ENCODE results near the gene EVA1C. TPM values are rescaled to one million over a fixed set of nuclear protein-coding genes. Genes with fewer than 3 reads are reported as not detected.
A peak's percentile ranks its signal among the peaks of the same experiment; 100 is the strongest.

EVA1C gene
- total RNA-seq, 1 donor from 2014 or later: 2.1 TPM

DNA sequence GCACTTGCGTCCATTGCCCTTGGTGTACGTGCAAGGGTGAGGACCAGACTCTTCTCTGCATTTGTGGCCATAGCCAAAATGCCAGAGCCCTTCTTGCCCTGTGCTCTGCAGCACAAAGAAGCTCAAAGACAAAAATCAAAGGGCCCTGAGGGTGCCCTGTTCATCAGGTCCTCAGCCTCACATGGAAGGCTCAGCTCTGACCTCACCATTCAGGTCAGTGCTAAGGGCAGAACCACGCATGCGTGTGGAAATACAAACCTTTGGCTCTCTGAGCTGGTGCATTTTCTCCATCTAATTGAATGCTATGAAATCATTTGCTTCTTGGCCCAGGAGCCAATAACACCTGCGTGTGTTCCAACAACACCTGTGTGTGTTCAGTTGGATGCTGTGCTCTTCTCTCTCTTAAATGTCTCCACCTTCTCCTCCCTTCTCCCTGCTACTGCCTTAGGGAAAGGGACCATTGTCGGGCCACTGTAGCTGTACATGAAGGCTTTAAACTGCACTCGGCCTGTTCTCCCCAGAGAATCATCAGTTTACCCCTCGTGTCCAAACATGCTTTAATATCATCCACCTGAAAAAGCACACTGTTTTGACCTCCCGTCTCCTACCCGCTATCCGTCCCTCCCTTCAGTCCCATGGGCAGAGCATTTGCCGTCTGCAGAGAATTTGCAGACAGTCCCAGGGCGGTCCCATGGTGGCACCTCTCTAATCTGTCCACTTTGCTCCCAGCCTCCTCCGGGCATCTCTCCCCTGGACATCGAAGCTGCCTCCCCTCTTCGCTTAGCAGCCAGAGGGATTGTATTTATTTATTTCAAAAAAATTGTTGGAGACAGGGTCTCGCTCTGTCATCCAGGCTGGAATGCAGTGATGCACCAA is 60.6 kb downstream of the EVA1C start:
- no peak for DNase-seq (ENCODE audit: low spot score in 2 of 2, unreplicated experiment in 2 of 2)
- Mint-ChIP-seq H3K4me1 (peaks cover 14% of the 10 kb centered on the region), H3K9me3 (no peaks in the 10 kb centered on the region), H3K36me3 (no peaks in the 10 kb centered on the region), H3K4me3 (no peak overlapping the region), H3K27me3 (ENCODE audit: low read depth) (peaks cover 7% of the 10 kb centered on the region), H3K27ac (no peak overlapping the region)
- TF ChIP-seq, protein P1, sequence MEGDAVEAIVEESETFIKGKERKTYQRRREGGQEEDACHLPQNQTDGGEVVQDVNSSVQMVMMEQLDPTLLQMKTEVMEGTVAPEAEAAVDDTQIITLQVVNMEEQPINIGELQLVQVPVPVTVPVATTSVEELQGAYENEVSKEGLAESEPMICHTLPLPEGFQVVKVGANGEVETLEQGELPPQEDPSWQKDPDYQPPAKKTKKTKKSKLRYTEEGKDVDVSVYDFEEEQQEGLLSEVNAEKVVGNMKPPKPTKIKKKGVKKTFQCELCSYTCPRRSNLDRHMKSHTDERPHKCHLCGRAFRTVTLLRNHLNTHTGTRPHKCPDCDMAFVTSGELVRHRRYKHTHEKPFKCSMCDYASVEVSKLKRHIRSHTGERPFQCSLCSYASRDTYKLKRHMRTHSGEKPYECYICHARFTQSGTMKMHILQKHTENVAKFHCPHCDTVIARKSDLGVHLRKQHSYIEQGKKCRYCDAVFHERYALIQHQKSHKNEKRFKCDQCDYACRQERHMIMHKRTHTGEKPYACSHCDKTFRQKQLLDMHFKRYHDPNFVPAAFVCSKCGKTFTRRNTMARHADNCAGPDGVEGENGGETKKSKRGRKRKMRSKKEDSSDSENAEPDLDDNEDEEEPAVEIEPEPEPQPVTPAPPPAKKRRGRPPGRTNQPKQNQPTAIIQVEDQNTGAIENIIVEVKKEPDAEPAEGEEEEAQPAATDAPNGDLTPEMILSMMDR (IDR thresholded peaks at IDR 0.05; ENCODE audit: unreplicated experiment): no peak

- H3K36me3 Mint-ChIP-seq: no peaks in the 10 kb centered on the region
- H3K27ac Mint-ChIP-seq: peak overlapping the region; percentile 65
- H3K27me3 Mint-ChIP-seq (ENCODE audit: low read depth): peaks cover 3% of the 10 kb centered on the region
- TF ChIP-seq, protein P1 (IDR thresholded peaks at IDR 0.05; ENCODE audit: unreplicated experiment): no peak
- H3K4me3 Mint-ChIP-seq: no peak overlapping the region
- no peak for DNase-seq (ENCODE audit: low spot score in 2 of 2, unreplicated experiment in 2 of 2)
- no peaks in the 10 kb centered on the region for H3K9me3 Mint-ChIP-seq
- H3K4me1 Mint-ChIP-seq: peaks cover 14% of the 10 kb centered on the region
Measured at GRCh38 chr21:32474179-32475059, 61.9 kb downstream of the EVA1C start.

DNA sequence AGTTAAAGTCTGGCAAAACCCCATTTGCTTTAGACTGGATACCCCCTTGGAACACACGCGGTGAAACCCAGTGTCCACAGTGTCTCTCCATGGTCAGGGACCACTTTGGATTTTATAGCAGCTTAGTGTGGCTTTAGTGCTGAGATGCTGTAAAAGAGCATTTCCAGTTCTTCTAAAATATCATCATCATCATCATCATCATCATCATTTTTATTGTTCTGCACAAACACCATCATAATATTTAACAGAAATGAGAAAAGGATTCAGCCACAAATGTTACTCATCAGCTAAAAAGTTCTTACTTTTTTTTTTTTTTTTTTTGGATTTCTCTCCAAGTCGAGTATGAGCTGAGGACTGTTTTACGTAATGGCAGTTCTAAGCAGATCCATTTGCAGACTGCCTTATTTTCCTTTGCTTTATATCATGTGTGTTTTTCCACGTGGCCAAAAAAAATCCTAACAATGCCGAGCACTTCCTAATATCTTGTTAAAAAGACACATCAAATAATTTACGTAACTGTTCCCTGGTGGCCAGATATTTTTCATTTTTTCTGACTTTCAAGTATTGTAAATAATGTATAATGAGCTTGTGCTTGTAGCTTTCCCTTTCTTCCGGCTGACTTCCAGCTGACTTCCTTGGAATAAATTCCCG is 62.8 kb downstream of the EVA1C start:
- Mint-ChIP-seq H3K27ac (peak overlapping the region; percentile 65), H3K36me3 (no peaks in the 10 kb centered on the region), H3K4me1 (peaks cover 14% of the 10 kb centered on the region), H3K27me3 (ENCODE audit: low read depth) (peaks cover 2% of the 10 kb centered on the region), H3K9me3 (no peaks in the 10 kb centered on the region), H3K4me3 (peak overlapping the region; percentile 23)
- DNase-seq (ENCODE audit: low spot score in 2 of 2, unreplicated experiment in 2 of 2): no peak
- TF ChIP-seq, protein P1 (IDR thresholded peaks at IDR 0.05; ENCODE audit: unreplicated experiment): no peak

GRCh38 chr21:32476661-32477423 is 64.3 kb downstream of the EVA1C start:
- Mint-ChIP-seq H3K36me3 (no peaks in the 10 kb centered on the region), H3K9me3 (no peaks in the 10 kb centered on the region)
- TF ChIP-seq, protein P1 (IDR thresholded peaks at IDR 0.05; ENCODE audit: unreplicated experiment): no peak

DNA sequence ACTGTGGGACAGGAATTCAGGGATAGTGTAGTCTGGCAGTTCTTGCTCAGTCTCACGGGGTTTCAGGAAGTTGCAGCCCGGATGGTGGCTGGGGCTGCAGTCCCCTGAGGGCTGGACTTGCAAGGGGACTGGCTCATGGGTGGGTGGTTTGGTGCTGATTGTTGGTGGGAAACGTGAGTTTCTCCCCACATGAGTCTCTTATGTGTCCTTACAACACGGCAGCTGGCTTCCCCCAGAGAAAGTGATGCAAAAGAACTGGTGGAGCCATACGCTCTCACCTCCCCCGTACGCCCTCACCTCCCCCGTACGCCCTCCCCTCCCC is 64.9 kb downstream of the EVA1C start:
- TF ChIP-seq, protein P1 (IDR thresholded peaks at IDR 0.05; ENCODE audit: unreplicated experiment): no peak
- DNase-seq (ENCODE audit: low spot score in 2 of 2, unreplicated experiment in 2 of 2): no peak
- Mint-ChIP-seq H3K27me3 (ENCODE audit: low read depth) (peaks cover 2% of the 10 kb centered on the region), H3K27ac (no peak overlapping the region), H3K36me3 (no peaks in the 10 kb centered on the region), H3K9me3 (no peaks in the 10 kb centered on the region), H3K4me1 (peaks cover 18% of the 10 kb centered on the region), H3K4me3 (no peak overlapping the region)

More at GRCh38 chr21:32476661-32477423, 64.3 kb downstream of the EVA1C start:
- no peak overlapping the region for H3K27ac Mint-ChIP-seq
- peaks cover 2% of the 10 kb centered on the region for H3K27me3 Mint-ChIP-seq (ENCODE audit: low read depth)
- peaks cover 18% of the 10 kb centered on the region for H3K4me1 Mint-ChIP-seq
- no peak for DNase-seq (ENCODE audit: low spot score in 2 of 2, unreplicated experiment in 2 of 2)
- no peak overlapping the region for H3K4me3 Mint-ChIP-seq

All from mesothelial cell of epicardium (in vitro differentiated cells).